NCI-H446 (cell line): ENCODE data around the gene CECR2.
A peak's percentile ranks its signal among the peaks of the same experiment; 100 is the strongest.

ENCODE experiments used
- DNase-seq, 2 experiments: peaks; one replicate each; lab custom pipeline; 2025; lab: John Stamatoyannopoulos, UW

Gene CECR2

DNA sequence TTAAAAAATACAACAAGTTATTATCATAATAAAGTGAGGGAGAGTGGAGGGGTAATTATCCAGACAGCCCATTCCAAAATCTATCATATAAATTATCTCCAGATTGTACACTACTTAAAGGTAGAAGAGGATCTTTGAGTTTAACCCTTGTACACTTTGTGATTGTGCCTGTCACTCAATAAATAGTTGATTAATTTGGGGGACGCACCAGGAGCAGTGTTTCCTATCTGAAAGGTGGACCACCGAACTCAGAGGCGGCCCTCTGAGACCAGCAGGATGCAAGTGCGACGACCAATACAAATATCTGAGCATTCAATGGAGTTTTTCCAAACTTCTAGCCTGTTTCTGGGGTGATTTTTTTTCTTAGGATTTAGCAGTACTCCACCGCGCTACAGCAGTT, 1.1 kb upstream of the CECR2 start:
- DNase-seq, result no peak

DNA sequence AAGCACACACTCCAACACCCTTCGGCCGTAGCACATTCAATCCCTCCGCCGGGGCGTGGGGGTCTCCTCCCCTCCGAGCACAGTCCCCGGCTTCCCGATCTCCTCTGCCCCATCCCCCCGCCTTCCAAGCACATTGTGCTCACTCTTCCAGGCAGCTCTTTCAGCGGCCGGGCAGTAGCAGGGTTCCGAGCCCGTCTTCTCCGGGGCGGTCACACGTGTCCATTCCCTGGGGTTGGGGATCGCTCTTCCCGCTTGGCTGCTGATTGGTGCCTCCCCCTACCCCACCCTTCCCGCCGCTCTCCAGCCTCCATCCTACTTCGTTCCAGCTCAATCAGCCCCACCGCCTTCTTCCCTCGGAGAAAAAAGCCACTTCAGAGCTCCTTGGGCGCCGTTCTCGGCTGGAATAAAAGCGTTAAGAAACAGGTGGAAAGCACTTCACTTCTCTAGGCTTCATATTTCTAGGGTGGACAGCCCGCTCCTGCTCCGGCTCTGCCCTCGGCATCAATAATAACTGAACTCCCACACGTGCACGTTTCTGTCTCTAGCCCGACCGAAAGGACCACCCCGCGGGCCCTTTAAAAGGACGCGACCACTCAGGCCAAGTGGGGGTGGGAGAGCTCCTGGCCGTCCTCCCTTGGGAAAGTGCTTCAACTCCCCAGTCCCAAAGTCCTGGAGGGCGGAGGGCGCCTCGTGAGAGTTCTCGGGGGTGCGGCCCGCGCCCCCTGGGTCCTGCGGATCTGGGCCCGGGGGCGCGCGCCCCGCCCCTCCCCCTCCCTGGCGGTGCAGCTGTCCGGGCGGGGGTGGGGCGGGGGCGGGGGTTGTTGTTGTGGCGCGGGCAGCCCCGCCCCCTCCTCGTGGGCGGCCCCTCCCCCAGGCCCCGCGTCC, 464 bp upstream of the CECR2 start:
- peak in 1 of 2 experiments; percentile 64 for DNase-seq

DNA sequence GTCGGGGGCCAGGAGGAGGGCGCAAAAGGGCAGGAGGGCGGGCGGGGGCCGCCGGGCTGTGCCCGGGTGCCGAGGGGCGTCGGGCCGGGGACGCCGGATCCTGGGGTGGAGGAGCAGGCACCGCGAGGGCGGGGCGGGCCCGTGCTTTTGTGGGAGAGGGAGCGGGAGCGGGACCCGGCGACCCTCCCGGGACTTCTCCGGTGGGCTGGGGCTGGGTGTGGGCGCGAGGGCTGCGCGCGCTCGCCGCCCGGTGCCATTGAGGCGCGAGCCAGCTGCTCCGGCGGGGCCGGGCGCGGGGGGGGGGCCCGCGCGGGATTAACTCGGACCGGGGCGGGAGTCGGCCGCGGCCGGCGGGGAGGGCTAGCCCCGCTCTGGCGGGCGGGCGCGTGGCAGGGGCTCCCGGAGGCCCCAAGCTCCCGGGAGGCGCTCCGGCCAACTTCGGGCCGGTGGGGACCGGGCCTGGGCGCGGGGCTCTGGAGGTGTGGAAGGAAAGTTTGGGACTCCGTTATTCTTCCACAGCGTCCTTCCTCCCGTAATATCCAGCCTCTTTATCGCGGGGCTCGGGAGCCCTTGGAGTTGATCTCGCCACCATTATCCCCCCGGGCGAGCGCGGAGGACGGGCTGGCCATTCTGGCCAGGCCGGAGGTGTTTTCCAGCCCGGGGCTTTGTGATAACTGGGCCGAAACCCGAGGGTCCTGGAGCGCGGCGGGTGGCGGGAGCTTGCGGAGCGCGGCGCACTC, 936 bp downstream of the CECR2 start:
- DNase-seq, result no peak

DNA sequence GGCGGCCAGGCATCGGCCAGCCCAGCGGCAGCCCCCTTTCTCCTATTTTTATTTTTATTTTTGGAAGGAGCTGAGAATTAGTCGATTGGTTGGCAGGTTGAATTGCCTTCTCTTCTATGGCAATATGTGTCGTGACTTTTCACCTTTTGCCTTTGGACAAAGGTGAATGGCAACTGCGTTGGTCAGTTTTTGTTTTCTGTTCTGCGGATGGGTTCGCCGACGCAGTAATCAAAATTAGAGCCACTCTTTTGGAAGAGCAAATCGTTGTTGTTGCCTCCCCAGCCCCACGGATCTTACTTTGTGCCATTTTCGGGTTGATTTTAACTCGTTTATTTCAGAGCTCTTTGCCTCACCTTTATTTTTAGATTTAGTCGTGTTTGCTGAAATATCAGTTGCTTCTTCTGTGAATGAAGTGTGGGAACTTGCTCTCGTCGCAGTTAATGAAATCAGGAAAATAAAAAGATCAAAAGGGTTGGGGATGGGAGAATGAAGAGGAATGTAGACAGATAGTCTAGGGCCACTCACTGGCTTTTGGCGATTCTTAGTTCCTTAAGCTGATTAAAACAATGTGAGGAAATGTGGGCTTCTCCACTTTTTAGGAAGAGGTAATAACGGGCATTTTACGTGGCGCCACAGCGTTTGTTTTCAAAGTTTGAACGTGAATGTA, 1.6 kb downstream of the CECR2 start:
- no peak for DNase-seq

DNA sequence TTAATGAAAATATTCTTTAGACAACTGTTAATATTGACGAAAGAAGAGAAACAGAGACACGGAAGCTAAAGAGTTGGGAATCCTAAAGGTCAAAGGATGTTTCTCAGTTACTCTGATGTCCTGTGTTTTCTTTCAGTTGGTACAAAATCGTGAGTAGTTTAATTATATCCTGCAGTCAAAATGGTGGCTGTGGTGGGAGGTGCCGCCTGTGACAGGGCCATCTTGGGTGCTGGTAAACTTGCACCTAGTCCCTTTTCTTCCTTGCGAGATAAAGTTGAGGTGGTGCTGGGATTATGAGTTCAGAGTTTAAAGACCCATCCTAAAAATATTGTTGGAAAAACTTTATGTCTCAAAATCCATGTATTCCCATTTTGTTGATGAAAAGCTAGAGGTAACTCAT, 2.2 kb downstream of the CECR2 start:
- no peak for DNase-seq

DNA sequence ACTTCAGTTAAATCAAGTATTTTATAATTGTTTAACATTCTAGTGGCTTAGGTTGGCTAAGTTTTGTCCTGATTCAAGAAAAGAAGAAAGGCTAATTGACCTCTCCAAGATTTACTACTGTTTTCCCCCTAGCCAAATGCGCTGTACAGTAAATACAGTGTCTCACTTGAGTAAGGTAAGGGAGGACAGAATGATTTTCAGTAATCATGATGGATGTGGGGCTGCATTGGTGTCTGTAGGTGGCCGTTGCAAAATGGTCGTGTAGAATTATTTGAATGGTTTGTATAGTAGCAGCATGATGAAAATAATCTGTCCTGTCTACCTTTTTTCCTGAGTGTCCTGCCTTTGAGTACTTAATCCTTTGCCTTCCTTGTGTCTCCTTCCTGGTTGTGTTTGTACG, 4.6 kb downstream of the CECR2 start:
- DNase-seq, result no peak

DNA sequence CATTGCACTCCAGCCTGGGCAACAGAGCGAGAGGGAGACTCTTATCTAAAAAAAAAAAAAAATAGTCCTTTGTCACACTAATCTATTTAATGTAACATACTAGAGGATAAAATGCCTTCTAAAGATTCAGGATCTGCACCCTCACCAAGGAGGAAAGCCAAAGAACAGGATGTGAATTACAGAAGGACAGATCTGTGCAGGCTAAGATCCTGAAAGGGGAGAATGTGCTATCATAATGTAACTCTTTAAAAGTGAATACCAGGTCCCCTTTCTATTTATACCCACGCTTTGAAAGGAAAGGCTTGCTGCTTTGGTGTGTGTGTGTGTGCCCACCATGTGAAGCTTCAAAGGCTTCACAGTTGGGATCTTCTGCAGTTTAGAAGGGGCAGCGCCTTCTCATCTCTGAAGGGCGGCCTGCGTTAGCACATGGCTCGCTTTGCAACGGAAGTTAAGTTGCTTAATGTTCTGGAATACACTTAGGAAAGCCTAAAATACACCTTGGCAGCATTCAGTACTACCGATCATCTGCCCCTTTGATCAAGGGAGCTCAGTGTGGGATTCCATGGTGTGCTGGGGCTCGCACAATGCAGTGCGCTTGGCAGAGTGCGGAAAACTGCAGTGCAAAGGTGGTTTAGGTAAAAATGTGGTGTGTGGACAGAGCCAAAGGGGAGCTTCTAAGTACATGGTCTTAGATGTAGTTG, 6.8 kb downstream of the CECR2 start:
- no peak for DNase-seq

DNA sequence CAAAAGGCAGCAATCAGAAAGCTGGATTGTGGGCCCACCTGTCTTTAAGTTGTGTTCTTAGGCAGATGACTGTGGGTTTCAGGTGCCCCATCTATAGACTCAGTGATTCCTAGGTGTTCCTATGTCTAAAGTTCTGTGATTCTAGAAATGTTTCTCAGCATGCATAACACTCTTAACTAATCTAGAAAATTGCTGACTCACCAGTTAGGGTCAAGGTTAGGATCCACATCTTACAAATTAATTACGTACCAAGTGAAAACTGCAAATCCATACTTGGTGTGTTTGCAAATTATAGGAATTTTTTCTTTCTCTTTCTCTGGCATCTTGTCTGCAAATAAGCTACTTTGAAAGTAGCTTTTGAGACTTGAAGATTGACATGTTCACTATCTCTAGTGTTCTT, 7.7 kb downstream of the CECR2 start:
- DNase-seq, result no peak

DNA sequence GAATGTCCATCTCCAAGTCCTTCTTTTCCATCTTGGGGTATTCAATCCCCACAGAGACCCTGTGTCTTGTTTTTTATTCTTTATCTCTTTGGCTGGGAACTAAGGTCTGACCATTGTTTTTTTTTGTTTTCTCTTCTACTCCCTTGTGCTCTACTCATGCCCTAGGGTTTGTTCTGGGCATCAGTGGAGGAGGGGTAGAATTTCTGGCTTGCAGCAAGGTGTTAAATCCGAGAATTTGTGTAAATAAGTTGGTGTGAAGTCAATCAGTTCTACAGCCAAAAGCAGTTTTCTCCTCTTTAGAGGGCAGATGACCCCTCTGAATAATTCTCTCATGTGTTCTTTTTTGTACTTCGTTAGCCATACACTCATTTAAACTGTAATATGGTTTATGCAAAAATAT, 10.7 kb downstream of the CECR2 start:
- no peak for DNase-seq

DNA sequence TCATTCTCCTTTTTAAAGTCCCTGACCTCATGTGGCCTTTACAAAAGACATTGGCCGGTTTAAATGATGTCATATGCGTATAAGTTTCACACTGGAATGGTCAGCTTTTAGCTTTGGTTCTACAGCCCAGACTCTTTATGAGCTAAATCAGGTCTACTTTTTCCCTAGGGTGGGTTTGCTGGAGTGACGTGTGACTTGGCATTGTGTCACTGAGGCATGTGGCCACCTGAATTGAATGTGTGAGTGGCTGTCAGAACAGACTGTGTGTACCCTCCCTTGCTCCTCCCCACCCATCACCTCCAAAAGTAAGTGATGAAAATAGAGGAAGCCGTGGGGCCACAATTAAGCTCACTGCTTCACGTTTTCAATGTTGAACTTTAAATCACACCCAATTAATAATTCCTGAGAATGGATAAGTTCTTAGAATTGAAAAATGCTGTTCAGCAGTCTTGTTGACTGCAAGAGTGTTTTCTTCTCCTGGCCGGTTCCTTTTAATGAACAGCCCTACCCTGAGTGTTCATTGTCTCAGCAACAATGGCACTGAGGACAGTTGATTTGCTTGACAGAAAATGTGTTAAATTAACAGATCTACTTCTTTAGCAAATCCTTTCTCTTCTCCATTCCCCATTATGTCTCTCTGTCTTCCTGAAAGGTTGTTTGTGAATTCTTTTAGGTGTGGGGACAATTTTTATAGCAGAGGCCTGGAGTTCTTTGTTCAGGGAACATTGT, 11.3 kb downstream of the CECR2 start:
- no peak for DNase-seq

DNA sequence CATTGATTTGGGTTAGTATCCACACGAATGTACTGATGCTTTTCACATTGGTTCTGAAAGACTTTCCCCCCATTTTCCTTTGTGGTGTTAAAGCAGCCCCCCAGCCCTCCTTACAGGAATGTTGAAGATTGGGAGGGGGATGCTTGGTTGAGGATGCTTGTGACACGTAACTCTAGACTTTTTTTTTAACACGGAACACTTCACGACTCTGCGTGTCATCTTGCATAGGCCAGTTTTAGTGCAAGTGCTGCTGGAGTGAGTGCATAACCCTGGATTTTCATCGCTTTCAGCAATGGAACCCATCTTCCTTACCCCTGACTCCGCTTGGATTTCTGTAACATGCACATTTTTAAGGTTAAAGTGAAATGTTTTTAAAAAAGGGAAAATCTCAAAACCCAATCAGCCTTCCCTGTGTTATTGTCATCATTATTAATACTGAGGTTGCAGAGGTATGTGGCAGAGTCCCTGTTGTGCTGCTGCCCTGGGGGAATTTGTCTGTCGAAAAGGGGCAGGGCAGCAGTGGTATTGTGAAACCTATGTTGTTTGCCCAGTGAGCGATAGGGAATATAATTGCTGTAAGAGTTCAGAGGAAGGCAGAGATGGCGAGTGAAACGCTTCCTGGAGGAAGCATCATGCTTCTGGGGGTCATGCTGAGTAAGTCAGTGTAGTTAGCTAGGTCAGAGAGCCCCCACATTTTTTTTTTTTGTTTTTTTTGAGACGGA, 12.1 kb downstream of the CECR2 start:
- no peak for DNase-seq

DNA sequence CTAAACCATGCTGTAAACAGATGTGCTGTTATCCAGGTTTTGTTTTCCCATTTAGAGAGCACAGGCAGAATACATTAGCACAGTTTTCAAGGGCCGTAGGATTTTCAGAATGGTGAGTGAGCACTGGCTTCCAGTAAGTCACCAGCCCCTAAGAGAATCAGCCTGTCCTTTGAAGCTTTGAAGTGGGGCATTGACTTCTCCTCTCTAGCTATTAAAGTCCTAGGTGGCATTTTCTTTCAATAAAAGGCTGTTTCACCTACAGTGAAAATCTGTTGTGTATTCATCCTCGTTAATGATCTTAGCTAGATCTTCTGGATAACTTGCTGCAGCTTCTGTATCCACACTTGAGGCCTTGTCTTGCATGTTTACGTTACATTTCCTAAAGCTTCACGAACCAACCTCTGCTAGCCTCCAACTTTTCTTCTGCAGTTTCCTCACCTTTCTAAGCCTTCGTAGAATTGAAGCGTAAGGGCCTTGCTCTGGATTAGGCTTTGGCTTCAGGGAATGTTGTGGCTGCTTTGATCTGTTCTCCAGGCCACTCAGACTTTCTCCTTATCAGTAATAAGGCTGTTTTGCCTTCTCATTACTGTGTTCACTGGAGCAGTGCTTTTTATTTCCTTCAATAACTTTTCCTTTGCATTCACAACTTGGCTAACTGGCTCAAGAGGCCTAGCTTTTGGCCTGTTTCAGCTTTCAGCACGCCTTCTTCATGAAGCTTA, 15.5 kb downstream of the CECR2 start:
- DNase-seq, result no peak

DNA sequence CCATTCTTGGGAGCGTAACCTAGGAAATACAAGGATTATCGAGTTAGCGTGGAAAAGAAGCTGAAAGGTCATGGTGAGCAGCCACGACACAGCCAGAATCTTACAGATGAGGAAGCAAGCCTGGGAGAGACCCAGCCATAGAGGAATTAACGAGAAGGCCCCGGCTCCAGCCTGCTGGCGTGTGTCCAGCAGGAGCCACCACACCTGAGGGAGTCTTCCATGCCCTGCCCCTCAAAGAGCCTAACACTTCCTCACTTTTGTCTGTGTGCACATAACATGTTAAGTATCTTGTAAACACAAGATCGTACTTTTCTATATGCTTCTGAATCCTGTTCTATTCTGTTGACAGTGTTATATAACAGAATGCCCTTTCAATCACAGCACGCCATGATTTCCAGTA, 18.1 kb downstream of the CECR2 start:
- no peak for DNase-seq

DNA sequence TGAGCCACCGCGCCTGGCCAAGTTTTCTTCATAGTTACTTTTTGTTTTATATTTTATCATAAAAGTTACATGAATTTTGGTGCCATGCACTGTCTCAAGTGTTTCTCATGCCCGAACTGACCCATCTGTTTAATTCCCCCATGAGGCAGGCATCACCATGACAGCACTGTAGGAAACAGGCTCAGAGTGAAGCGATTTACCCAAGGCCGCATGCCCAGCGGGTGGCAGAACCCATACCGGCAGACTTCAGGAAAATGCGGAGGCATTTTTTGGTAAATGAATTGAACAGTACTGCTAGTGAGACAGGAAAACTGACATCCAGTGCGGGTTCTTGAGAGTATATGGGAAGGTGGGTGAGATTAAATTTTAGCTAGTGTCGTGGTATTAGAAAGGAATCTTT, 19.0 kb downstream of the CECR2 start:
- no peak for DNase-seq

DNA sequence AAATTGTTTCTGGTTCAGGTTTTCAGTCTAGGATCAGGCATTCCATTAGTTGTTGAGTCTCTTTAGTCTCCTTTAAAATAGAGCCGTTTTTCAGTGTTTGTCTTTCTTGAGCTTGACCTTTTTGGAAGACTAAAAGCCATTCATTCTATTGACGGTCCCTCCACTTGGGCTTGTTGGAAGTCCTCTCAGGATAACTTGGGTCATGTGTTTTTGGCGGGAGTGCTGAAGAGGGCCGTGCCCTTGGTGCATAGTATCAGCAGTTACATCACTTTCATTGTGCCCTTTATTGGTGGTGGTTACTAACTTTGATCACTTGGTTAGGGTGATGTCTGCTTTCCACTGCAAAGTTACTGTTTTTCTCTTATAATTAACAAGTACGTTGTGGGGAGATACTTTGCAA, 20.8 kb downstream of the CECR2 start:
- DNase-seq, result no peak

DNA sequence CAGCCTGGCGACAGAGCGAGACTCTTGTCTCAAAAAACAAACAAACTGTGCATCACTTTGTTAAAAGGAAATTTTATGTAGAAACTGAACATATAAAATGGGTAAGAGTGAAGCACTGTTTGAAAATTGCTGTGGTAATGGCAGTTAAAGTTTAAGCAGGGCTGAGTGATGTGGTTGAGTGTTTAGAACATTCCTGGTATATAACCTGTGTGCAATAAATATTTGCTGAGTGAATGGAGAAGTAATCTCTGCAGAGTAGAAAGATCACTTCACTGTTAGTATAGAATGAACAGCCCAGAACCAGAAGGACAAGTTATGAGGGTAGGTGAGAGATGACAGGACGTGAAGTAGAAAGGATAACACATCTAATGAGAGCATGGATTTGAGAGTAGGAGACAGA, 27.3 kb downstream of the CECR2 start:
- DNase-seq, result no peak

DNA sequence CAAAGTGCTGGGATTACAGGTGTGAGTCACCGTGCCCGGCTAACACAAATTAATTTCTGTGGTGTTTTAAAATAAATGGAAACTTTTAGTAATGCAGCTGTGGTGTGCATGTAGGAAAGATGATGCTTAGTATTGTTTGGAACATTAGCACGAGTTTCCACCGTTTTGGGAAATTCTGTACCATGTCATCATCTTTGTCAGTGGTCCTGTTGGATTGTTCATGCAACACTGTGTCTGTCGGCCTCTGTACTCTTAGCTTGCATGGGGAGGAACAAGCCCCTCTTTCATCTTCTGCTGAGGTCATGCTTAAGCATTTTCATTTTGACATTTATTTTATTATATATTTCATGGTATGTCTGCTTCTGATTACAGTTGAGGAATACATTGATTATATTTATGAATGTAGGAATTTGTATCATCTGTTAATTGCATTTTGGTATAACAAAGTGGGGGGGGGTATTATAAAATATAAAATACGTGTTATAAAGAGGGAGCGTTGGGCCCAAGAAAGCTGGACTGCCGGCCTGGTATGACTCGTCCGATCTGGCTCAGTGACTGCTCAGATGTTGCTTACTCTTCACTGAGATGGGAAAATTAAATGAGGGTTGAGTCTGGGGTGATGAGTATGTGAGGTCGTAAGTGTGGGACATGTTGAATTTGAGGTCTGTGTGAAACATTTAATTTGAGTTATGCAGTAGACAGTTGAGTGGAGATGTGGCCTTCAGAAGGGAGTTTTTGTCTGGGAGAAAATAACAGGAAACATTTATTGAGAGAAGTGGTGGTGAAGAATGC, 28.7 kb downstream of the CECR2 start:
- DNase-seq, result no peak

DNA sequence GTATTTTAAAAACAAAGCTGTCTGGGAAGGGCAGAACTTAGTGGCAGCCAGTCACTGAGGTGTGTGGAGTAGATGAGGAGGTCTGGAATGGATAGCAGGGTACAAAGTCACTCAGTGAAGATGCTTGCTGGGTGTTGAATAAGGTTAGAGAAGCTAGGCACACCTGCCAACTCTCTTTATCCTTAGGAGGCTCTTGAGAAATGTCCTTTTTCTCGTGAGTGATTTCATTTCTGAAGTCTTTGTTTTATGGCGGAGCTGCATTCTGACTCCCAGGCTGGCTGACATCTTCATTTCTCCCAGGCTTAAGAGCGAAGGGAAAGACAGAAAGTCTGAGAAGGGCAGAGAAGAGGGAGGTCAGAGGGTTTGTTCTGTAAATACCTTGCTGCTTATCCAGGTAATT, 31.0 kb downstream of the CECR2 start:
- no peak for DNase-seq

DNA sequence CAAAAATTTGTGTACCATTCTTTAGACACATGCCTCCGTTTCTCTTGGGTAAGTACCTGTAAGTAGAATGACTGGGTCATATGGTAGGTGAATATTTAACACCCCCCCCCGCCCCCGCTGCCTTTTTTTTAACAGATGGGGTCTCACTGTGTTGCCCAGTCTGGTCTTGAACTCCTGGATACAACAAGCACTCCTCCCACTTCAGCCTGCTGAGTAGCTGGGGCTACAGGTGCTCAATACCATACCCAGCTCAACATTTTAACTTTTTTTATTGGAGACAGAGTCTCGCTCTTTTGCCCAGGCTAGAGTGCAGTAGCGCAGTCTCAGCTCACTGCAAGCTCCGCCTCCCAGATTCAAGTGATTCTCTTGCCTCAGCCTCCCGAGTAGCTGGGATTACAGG, 32.5 kb downstream of the CECR2 start:
- DNase-seq, result no peak
